ENCODE data around the gene VARS1. TPM values are rescaled to one million over a fixed set of nuclear protein-coding genes. Genes with fewer than 3 reads are reported as not detected.

The VARS1 gene
- total and polyA plus RNA-seq, 2 experiments from 2014 or later = 71.2 to 137 TPM

- ATAC-seq (no peak), DNase-seq (ENCODE audit: low spot score) (no peak)
- H3K27me3 Mint-ChIP-seq (ENCODE audit: insufficient read depth, low read depth, poor library complexity) = peaks cover 24% of the 10 kb centered on the region
- Histone ChIP-seq H3F3A (replicated peaks; ENCODE audit: low read depth) (0 out of 2 replicates have a peak, but pooled peaks cover 6% of the 10 kb centered on the region), H3K27me3 (ENCODE audit: insufficient read depth) (no peaks in the 10 kb centered on the region), H2AFZ (no peak overlapping the region), H3K4me2 (no peak overlapping the region), H3K4me3 (no peak overlapping the region), H3K9me2 (ENCODE audit: insufficient read depth) (no peaks in the 10 kb centered on the region), H3K79me2 (replicated peaks; ENCODE audit: insufficient read depth) (no peaks in the 10 kb centered on the region), H3K36me3 (ENCODE audit: insufficient read depth) (no peaks in the 10 kb centered on the region), H3K27ac (ENCODE audit: low read depth) (no peak overlapping the region), H4K20me1 (replicated peaks; ENCODE audit: insufficient read depth) (no peaks in the 10 kb centered on the region), H3K4me1 (ENCODE audit: insufficient read depth) (peaks cover 9% of the 10 kb centered on the region; the same call in 1 of the 2 replicates)
- no peak overlapping the region for H3K27ac Mint-ChIP-seq
- peaks cover 3% of the 10 kb centered on the region; the same call in 2 of the 3 replicates for H3K36me3 Mint-ChIP-seq (ENCODE audit: low read depth)
- TF ChIP-seq ZNF462 (CRISPR knock-in tag; IDR thresholded peaks at IDR 0.05) (no peak), EZH2 (IDR thresholded peaks at IDR 0.05; ENCODE audit: low read depth, unreplicated experiment) (no peak), EZH2phosphoT487 (IDR thresholded peaks at IDR 0.05; ENCODE audit: unreplicated experiment) (no peak), CREB1 (CRISPR knock-in tag; IDR thresholded peaks at IDR 0.05; ENCODE audit: low read depth) (no peak), POLR2AphosphoS5 (IDR thresholded peaks at IDR 0.05; ENCODE audit: low read depth) (no peak), ZNF114 (CRISPR knock-in tag; IDR thresholded peaks at IDR 0.05) (no peak), STAT1 (IDR thresholded peaks at IDR 0.05; ENCODE audit: unreplicated experiment) (no peak), ZNF331 (CRISPR knock-in tag; IDR thresholded peaks at IDR 0.05; ENCODE audit: low read depth) (no peak), NANOG (IDR thresholded peaks at IDR 0.05; ENCODE audit: borderline replicate concordance) (no peak), JUNB (IDR thresholded peaks at IDR 0.05; ENCODE audit: unreplicated experiment) (no peak)
- TF ChIP-seq, protein P1, sequence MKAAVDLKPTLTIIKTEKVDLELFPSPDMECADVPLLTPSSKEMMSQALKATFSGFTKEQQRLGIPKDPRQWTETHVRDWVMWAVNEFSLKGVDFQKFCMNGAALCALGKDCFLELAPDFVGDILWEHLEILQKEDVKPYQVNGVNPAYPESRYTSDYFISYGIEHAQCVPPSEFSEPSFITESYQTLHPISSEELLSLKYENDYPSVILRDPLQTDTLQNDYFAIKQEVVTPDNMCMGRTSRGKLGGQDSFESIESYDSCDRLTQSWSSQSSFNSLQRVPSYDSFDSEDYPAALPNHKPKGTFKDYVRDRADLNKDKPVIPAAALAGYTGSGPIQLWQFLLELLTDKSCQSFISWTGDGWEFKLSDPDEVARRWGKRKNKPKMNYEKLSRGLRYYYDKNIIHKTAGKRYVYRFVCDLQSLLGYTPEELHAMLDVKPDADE (IDR thresholded peaks at IDR 0.05) = no peak
- TF ChIP-seq, protein P2, sequence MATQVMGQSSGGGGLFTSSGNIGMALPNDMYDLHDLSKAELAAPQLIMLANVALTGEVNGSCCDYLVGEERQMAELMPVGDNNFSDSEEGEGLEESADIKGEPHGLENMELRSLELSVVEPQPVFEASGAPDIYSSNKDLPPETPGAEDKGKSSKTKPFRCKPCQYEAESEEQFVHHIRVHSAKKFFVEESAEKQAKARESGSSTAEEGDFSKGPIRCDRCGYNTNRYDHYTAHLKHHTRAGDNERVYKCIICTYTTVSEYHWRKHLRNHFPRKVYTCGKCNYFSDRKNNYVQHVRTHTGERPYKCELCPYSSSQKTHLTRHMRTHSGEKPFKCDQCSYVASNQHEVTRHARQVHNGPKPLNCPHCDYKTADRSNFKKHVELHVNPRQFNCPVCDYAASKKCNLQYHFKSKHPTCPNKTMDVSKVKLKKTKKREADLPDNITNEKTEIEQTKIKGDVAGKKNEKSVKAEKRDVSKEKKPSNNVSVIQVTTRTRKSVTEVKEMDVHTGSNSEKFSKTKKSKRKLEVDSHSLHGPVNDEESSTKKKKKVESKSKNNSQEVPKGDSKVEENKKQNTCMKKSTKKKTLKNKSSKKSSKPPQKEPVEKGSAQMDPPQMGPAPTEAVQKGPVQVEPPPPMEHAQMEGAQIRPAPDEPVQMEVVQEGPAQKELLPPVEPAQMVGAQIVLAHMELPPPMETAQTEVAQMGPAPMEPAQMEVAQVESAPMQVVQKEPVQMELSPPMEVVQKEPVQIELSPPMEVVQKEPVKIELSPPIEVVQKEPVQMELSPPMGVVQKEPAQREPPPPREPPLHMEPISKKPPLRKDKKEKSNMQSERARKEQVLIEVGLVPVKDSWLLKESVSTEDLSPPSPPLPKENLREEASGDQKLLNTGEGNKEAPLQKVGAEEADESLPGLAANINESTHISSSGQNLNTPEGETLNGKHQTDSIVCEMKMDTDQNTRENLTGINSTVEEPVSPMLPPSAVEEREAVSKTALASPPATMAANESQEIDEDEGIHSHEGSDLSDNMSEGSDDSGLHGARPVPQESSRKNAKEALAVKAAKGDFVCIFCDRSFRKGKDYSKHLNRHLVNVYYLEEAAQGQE (IDR thresholded peaks at IDR 0.05; ENCODE audit: unreplicated experiment) = no peak
- TF ChIP-seq, protein P3, sequence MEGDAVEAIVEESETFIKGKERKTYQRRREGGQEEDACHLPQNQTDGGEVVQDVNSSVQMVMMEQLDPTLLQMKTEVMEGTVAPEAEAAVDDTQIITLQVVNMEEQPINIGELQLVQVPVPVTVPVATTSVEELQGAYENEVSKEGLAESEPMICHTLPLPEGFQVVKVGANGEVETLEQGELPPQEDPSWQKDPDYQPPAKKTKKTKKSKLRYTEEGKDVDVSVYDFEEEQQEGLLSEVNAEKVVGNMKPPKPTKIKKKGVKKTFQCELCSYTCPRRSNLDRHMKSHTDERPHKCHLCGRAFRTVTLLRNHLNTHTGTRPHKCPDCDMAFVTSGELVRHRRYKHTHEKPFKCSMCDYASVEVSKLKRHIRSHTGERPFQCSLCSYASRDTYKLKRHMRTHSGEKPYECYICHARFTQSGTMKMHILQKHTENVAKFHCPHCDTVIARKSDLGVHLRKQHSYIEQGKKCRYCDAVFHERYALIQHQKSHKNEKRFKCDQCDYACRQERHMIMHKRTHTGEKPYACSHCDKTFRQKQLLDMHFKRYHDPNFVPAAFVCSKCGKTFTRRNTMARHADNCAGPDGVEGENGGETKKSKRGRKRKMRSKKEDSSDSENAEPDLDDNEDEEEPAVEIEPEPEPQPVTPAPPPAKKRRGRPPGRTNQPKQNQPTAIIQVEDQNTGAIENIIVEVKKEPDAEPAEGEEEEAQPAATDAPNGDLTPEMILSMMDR (conservative IDR thresholded peaks at IDR 0.05; ENCODE audit: low read depth in 2 of 2) = no peak
- H3K9me3 Mint-ChIP-seq = peaks cover 4% of the 10 kb centered on the region; the same call in 2 of the 3 replicates
- peaks cover 8% of the 10 kb centered on the region; the same call in 2 of the 3 replicates for H3K4me1 Mint-ChIP-seq
- no peak overlapping the region for H3K4me3 Mint-ChIP-seq
Measured at GRCh38 chr6:31811645-31812044, 16.1 kb upstream of the VARS1 start.

Data from GM23338 (cell line).